ENCODE results near the gene MSL3B.
"Not testable (repeated sequence)": the region's sequence is repeated elsewhere in the genome, so short reads cannot be mapped to it uniquely, and the experiment has no call there.

MSL3B gene

GRCh38 chr2:233905945-233906344 is 37.8 kb upstream of the MSL3B start:
- TF ChIP-seq MYC (IDR thresholded peaks at IDR 0.05; ENCODE audit: low read depth, low read length) (no peak), POLR2A (IDR thresholded peaks at IDR 0.05; ENCODE audit: extremely low read depth, insufficient read length) (no peak), CTCF (IDR thresholded peaks at IDR 0.05; ENCODE audit: low read depth, low read length) (no peak), MAX (IDR thresholded peaks at IDR 0.05; ENCODE audit: low read depth, low read length) (no peak)
- H3K4me3 ChIP-seq (ENCODE audit: low read depth, low read length), result no peak overlapping the region
- DNase-seq (ENCODE audit: low read depth), result no peak

- no peak overlapping the region for H3K4me3 ChIP-seq (ENCODE audit: low read depth, low read length)
- TF ChIP-seq POLR2A (IDR thresholded peaks at IDR 0.05; ENCODE audit: extremely low read depth, insufficient read length), result no peak
- no peak for TF ChIP-seq MYC (IDR thresholded peaks at IDR 0.05; ENCODE audit: low read depth, low read length)
- no peak for TF ChIP-seq MAX (IDR thresholded peaks at IDR 0.05; ENCODE audit: low read depth, low read length)
- DNase-seq (ENCODE audit: low read depth), result no peak
These were observed 33.7 kb upstream of the MSL3B start for GRCh38 chr2:233901884-233902283.

GRCh38 chr2:233901367-233901766 is 33.2 kb upstream of the MSL3B start:
- no peak overlapping the region for H3K4me3 ChIP-seq (ENCODE audit: low read depth, low read length)
- no peak for TF ChIP-seq MYC (IDR thresholded peaks at IDR 0.05; ENCODE audit: low read depth, low read length)
- no peak for TF ChIP-seq CTCF (IDR thresholded peaks at IDR 0.05; ENCODE audit: low read depth, low read length)
- TF ChIP-seq POLR2A (IDR thresholded peaks at IDR 0.05; ENCODE audit: extremely low read depth, insufficient read length), result no peak
- TF ChIP-seq MAX (IDR thresholded peaks at IDR 0.05; ENCODE audit: low read depth, low read length), result no peak
- DNase-seq (ENCODE audit: low read depth), result no peak

GRCh38 chr2:233896253-233896652 is 28.1 kb upstream of the MSL3B start:
- H3K4me3 ChIP-seq (ENCODE audit: low read depth, low read length), result not testable (repeated sequence)

GRCh38 chr2:233892793-233893192 is 24.6 kb upstream of the MSL3B start:
- H3K4me3 ChIP-seq (ENCODE audit: low read depth, low read length), result no peak overlapping the region
- no peak for TF ChIP-seq CTCF (IDR thresholded peaks at IDR 0.05; ENCODE audit: low read depth, low read length)
- no peak for TF ChIP-seq MAX (IDR thresholded peaks at IDR 0.05; ENCODE audit: low read depth, low read length)
- no peak for TF ChIP-seq MYC (IDR thresholded peaks at IDR 0.05; ENCODE audit: low read depth, low read length)
- TF ChIP-seq POLR2A (IDR thresholded peaks at IDR 0.05; ENCODE audit: extremely low read depth, insufficient read length), result no peak
- DNase-seq (ENCODE audit: low read depth), result no peak

More at GRCh38 chr2:233896253-233896652, 28.1 kb upstream of the MSL3B start:
- not testable (repeated sequence) for DNase-seq (ENCODE audit: low read depth)

- TF ChIP-seq POLR2A (IDR thresholded peaks at IDR 0.05; ENCODE audit: extremely low read depth, insufficient read length), result no peak
- no peak for TF ChIP-seq CTCF (IDR thresholded peaks at IDR 0.05; ENCODE audit: low read depth, low read length)
- TF ChIP-seq MAX (IDR thresholded peaks at IDR 0.05; ENCODE audit: low read depth, low read length), result no peak
- TF ChIP-seq MYC (IDR thresholded peaks at IDR 0.05; ENCODE audit: low read depth, low read length), result no peak
- DNase-seq (ENCODE audit: low read depth), result no peak
- no peak overlapping the region for H3K4me3 ChIP-seq (ENCODE audit: low read depth, low read length)
These were observed 14.2 kb upstream of the MSL3B start for GRCh38 chr2:233882353-233882752.

- peak; percentile 68 for DNase-seq (ENCODE audit: low read depth)
- H3K4me3 ChIP-seq (ENCODE audit: low read depth, low read length), result not testable (repeated sequence)
These were observed 3.9 kb upstream of the MSL3B start for GRCh38 chr2:233872125-233872524.
